Keratinocyte (primary cell): Measurements from ENCODE around the gene KLHDC7B. TPM values are rescaled to one million over a fixed set of nuclear protein-coding genes. Genes with fewer than 3 reads are reported as not detected.
"Not testable (repeated sequence)": the region's sequence is repeated elsewhere in the genome, so short reads cannot be mapped to it uniquely, and the experiment has no call there.

Experiments
- DNase-seq: peaks from one replicate; pipeline ENCODE4 v3.0.0-alpha.2; 2011; ENCODE audit warnings: low read depth, missing footprints, low spot score
- FAIRE-seq: peaks from 2 replicates; lab custom pipeline; 2011; peaks lifted over from hg19 to GRCh38; lab: Jason Lieb, UNC
- H2AFZ ChIP-seq: 2 replicates; pipeline ENCODE4 v1.6.0; 2012; ENCODE audit warnings: low read length, control low read depth, inconsistent platforms; ENCODE audit not compliant: control insufficient read depth
- H3K27ac ChIP-seq: 2 replicates; pipeline ENCODE4 v1.5.1; 2011; ENCODE audit warnings: low read length; ENCODE audit not compliant: control insufficient read depth, insufficient read depth
- H3K27me3 ChIP-seq: 3 replicates; pipeline ENCODE4 v1.6.0; 2011; ENCODE audit warnings: low read length; ENCODE audit not compliant: control insufficient read depth, insufficient read depth; ENCODE audit errors: extremely low read depth
- H3K36me3 ChIP-seq, 2 experiments: 2 replicates in 1 of 2; 3 replicates in 1 of 2; pipeline ENCODE4 v1.5.1; 2011; ENCODE audit warnings: low read length in 2 of 2, mild to moderate bottlenecking in 1 of 2; ENCODE audit not compliant: control insufficient read depth in 2 of 2, insufficient read depth in 2 of 2; ENCODE audit errors: extremely low read depth in 1 of 2
- H3K4me1 ChIP-seq: 3 replicates; pipeline ENCODE4 v1.5.1; 2011; ENCODE audit warnings: low read length; ENCODE audit not compliant: control insufficient read depth, insufficient read depth; ENCODE audit errors: extremely low read depth
- H3K4me2 ChIP-seq: 3 replicates; pipeline ENCODE4 v1.6.0; 2011; ENCODE audit warnings: low read depth, low read length; ENCODE audit not compliant: control insufficient read depth, insufficient read depth; ENCODE audit errors: extremely low read depth
- H3K4me3 ChIP-seq, 3 experiments: fragments of 200-600 bp in 1 of 3; sonication (generic) in 1 of 3; 2 replicates in 2 of 3; 3 replicates in 1 of 3; pipeline ENCODE4 v1.5.1; 2011 to 2016; ENCODE audit warnings: low read length in 3 of 3, mild to moderate bottlenecking in 3 of 3, control low read depth in 2 of 3, inconsistent platforms in 1 of 3, low read depth in 1 of 3, mixed read lengths in 1 of 3, mixed run types in 1 of 3, moderate library complexity in 1 of 3; ENCODE audit not compliant: control insufficient read depth in 2 of 3, insufficient read depth in 2 of 3; ENCODE audit errors: extremely low read depth in 1 of 3
- H3K79me2 ChIP-seq: 2 replicates; pipeline ENCODE4 v1.6.0; 2012; ENCODE audit warnings: low read length; ENCODE audit not compliant: control insufficient read depth, insufficient read depth
- H3K9ac ChIP-seq: 3 replicates; pipeline ENCODE4 v1.6.0; 2011; ENCODE audit warnings: low read length; ENCODE audit not compliant: control insufficient read depth, insufficient read depth; ENCODE audit errors: extremely low read depth
- H3K9me1 ChIP-seq: 3 replicates; pipeline ENCODE4 v1.6.0; 2011; ENCODE audit warnings: low read length; ENCODE audit not compliant: control insufficient read depth, insufficient read depth; ENCODE audit errors: extremely low read depth
- H3K9me3 ChIP-seq: 2 replicates; pipeline ENCODE4 v1.5.1; 2012; ENCODE audit warnings: low read depth, low read length; ENCODE audit not compliant: control insufficient read depth
- H4K20me1 ChIP-seq: 3 replicates; pipeline ENCODE4 v1.6.0; 2011; ENCODE audit warnings: low read length; ENCODE audit not compliant: control insufficient read depth, insufficient read depth; ENCODE audit errors: extremely low read depth
- EZH2 ChIP-seq: IDR thresholded peaks from one replicate; pipeline ENCODE4 v1.6.1; 2012; ENCODE audit warnings: inconsistent platforms, mild to moderate bottlenecking, low read length, moderate library complexity
- dilution Hi-C: fragments of 300-500 bp; cut with MboI; formaldehyde crosslinking; loops from one replicate; pipeline ENCODE4 v1.7.0; 2020; ENCODE audit warnings: low sequenced_read_pairs; ENCODE audit not compliant: extremely low pct_ligation_motif_present
- polyA plus RNA-seq, 5 experiments: library from polyadenylated mRNA; depleted of rRNA in 3 of 5; stranded (reverse) in 3 of 5; stranded (forward) in 1 of 5; unstranded in 1 of 5; fragments of >200 nt; gene quantifications; 1 replicate in 1 of 5; 2 replicates in 3 of 5; 3 replicates in 1 of 5; pipeline versions ENCODE4 v1.2.1 to v1.2.3, GENCODE V29; 2011 to 2012; ENCODE audit warnings: missing spikeins in 2 of 5, low read depth in 1 of 5, low replicate concordance in 1 of 5
- TF ChIP-seq, protein P1 (sequence below), 3 experiments: IDR thresholded peaks in 1 of 3; conservative IDR thresholded peaks in 1 of 3; optimal IDR thresholded peaks in 1 of 3; 2 replicates in 2 of 3; 3 replicates in 1 of 3; pipeline versions ENCODE3 to v1.5.1; 2011; ENCODE audit warnings: low read length in 3 of 3, mild to moderate bottlenecking in 3 of 3, moderate library complexity in 2 of 3, control low read depth in 1 of 3, inconsistent platforms in 1 of 3; ENCODE audit not compliant: insufficient read depth in 2 of 3; ENCODE audit errors: extremely low read depth in 1 of 3

The KLHDC7B gene
- polyA plus RNA-seq, 1 donor (not counting 4 experiments of a cell fraction or from before 2014, with no cell fraction given) = 0.01 TPM

DNA sequence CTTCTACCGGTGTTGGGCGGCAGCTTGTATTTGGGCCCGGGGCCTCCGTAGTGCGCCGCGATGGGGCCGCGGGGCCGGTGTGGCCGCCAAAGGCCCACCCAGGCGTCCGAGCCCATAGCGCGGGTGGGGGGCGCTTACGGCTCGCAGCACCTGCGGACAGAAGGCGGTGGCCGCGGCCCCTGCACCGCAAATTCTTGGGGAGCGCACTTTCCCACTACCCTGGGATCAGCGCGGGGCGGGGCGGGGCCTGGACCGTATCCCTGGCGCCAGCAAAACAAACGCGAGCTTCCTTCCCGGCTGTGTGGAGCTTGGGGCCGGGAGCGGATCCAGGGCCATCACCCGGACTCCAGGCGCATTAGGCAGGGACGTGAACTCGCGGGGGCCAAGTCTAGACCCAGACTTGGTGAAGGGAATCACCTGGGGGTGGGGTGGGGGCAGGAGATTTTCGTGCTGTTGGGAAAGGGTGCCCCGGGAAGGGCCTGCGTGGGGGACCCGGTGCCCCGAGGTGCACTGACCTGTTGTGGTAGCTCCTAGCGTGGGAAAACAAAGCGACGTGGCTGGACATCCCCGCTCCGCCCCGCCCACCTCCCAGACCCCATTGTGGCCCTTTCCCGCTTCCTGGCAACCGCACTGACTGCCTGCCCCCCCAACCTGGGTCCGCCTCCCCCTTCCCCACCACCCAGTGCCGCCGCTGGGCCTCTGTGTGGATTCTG, 13.6 kb upstream of the KLHDC7B start:
- H3K27me3 ChIP-seq = peaks cover 11% of the 10 kb centered on the region
- peaks cover 5% of the 10 kb centered on the region for H3K4me1 ChIP-seq
- H3K9me1 ChIP-seq = no peaks in the 10 kb centered on the region
- no peak for FAIRE-seq
- H3K4me2 ChIP-seq = peak overlapping the region; percentile 85
- peak overlapping the region; percentile 40 for H3K27ac ChIP-seq
- H2AFZ ChIP-seq = peak overlapping the region; percentile 12
- peak overlapping the region; percentile 50 to 79 (median 58) for H3K4me3 ChIP-seq
- H3K9ac ChIP-seq = peak overlapping the region; percentile 90
- no peaks in the 10 kb centered on the region for H3K79me2 ChIP-seq
- peaks cover 0 to 2% of the 10 kb centered on the region in 2 experiments for H3K36me3 ChIP-seq
- H3K9me3 ChIP-seq = no peaks in the 10 kb centered on the region
- DNase-seq = no peak
- dilution Hi-C loops = no loop called here
- no peaks in the 10 kb centered on the region for H4K20me1 ChIP-seq
- TF ChIP-seq EZH2 = no peak

DNA sequence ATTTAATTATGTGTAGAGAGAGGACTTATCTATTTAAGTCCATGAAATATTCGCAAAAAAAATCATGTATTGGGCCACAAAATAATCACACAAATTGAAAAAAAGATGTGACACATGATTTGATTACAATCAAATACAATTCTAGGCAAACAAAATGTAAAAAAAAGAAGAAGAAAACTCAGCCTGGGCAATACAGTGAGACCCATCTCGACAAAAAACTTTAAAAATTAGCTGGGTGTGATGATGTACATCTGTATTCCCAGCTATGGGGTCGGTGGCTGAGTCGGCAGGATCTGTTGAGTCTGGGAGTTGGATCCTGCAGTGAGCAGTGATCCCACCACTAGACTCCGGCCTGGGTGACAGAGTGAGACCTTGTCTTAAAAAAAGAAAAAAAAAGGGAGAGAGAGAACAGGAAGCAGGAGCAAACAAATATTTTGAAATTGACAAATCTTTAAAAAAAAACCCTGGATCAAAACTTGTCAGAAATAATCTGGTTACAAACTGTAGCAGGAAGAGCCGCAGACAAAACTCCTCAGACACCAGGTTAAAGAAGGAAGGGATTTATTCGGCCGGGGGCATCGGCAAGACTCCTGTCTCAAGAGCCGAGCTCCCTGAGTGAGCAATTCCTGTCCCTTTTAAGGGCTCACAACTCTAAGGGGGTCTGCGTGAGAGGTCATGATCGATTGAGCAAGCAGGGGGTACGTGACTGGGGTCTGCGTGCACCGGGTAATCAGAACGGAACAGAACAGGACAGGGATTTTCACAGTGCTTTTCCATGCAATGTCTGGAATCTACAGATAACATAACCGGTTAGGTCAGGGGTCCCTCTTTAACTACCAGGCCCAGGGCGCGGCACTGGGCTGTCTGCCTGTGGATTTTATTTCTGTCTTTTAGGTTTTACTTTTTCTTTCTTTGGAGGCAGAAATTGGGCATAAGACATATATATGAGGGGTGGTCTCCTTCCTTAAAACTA, 12.6 kb upstream of the KLHDC7B start:
- no peaks in the 10 kb centered on the region for H4K20me1 ChIP-seq
- no peaks in the 10 kb centered on the region for H3K9me1 ChIP-seq
- no peak overlapping the region for H3K9ac ChIP-seq
- no peaks in the 10 kb centered on the region for H3K79me2 ChIP-seq
- no peak overlapping the region for H3K27ac ChIP-seq
- no peak overlapping the region for H3K4me2 ChIP-seq
- DNase-seq (no peak), FAIRE-seq (no peak)
- H3K9me3 ChIP-seq = no peaks in the 10 kb centered on the region
- H3K4me3 ChIP-seq = no peak overlapping the region
- peaks cover 7% of the 10 kb centered on the region for H3K4me1 ChIP-seq
- TF ChIP-seq, protein P1, sequence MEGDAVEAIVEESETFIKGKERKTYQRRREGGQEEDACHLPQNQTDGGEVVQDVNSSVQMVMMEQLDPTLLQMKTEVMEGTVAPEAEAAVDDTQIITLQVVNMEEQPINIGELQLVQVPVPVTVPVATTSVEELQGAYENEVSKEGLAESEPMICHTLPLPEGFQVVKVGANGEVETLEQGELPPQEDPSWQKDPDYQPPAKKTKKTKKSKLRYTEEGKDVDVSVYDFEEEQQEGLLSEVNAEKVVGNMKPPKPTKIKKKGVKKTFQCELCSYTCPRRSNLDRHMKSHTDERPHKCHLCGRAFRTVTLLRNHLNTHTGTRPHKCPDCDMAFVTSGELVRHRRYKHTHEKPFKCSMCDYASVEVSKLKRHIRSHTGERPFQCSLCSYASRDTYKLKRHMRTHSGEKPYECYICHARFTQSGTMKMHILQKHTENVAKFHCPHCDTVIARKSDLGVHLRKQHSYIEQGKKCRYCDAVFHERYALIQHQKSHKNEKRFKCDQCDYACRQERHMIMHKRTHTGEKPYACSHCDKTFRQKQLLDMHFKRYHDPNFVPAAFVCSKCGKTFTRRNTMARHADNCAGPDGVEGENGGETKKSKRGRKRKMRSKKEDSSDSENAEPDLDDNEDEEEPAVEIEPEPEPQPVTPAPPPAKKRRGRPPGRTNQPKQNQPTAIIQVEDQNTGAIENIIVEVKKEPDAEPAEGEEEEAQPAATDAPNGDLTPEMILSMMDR (optimal IDR thresholded peaks at IDR 0.05 in 1 of 3, IDR thresholded peaks at IDR 0.05 in 1 of 3, conservative IDR thresholded peaks at IDR 0.05 in 1 of 3; ENCODE audit: extremely low read depth in 1 of 3, insufficient read depth in 2 of 3, low read length in 3 of 3) = no peak
- TF ChIP-seq EZH2 = no peak
- dilution Hi-C loops = no loop called here
- peaks cover 11% of the 10 kb centered on the region for H3K27me3 ChIP-seq
- H3K36me3 ChIP-seq = peaks cover 0 to 2% of the 10 kb centered on the region in 2 experiments
- no peak overlapping the region for H2AFZ ChIP-seq

GRCh38 chr22:50533856-50534711, 11.6 kb upstream of the KLHDC7B start:
- H3K4me2 ChIP-seq, DNase-seq, H3K9me3 ChIP-seq, H3K4me3 ChIP-seq, H3K36me3 ChIP-seq, dilution Hi-C loops, H3K9me1 ChIP-seq, H3K79me2 ChIP-seq, FAIRE-seq, H3K9ac ChIP-seq, H3K27ac ChIP-seq, H4K20me1 ChIP-seq, H2AFZ ChIP-seq: not testable (repeated sequence)
- Histone ChIP-seq H3K27me3 (peaks cover 11% of the 10 kb centered on the region), H3K4me1 (peaks cover 14% of the 10 kb centered on the region)
